Inflammatory macrophage treated with lipopolysaccharide for 4 hours (primary cell): ENCODE results near the gene SLC39A3.

ENCODE experiments used
- DNase-seq: peaks from one replicate; pipeline ENCODE4 v3.0.0-alpha.2; 2020

SLC39A3 gene

GRCh38 chr19:2768365-2769132 lies 28.7 kb upstream of the SLC39A3 start:
- DNase-seq, result no peak

GRCh38 chr19:2767688-2768087 lies 27.9 kb upstream of the SLC39A3 start:
- no peak for DNase-seq

GRCh38 chr19:2766594-2767372 lies 27.0 kb upstream of the SLC39A3 start:
- no peak for DNase-seq

- DNase-seq, result no peak
These were observed 25.6 kb upstream of the SLC39A3 start for GRCh38 chr19:2765376-2765775.

GRCh38 chr19:2764945-2765344 lies 25.1 kb upstream of the SLC39A3 start:
- no peak for DNase-seq

- DNase-seq, result no peak
These were observed 23.9 kb upstream of the SLC39A3 start for GRCh38 chr19:2763687-2764086.

GRCh38 chr19:2762783-2763496 lies 23.1 kb upstream of the SLC39A3 start:
- DNase-seq, result no peak

GRCh38 chr19:2761876-2762782 lies 22.3 kb upstream of the SLC39A3 start:
- no peak for DNase-seq

GRCh38 chr19:2761309-2761677 lies 21.5 kb upstream of the SLC39A3 start:
- no peak for DNase-seq

- no peak for DNase-seq
These were observed 20.1 kb upstream of the SLC39A3 start for GRCh38 chr19:2759965-2760364.

GRCh38 chr19:2759362-2759761 lies 19.5 kb upstream of the SLC39A3 start:
- DNase-seq, result no peak

- no peak for DNase-seq
These were observed 18.9 kb upstream of the SLC39A3 start for GRCh38 chr19:2758601-2759313.

- DNase-seq, result no peak
These were observed 17.4 kb upstream of the SLC39A3 start for GRCh38 chr19:2756921-2757881.

- DNase-seq, result no peak
These were observed 16.7 kb upstream of the SLC39A3 start for GRCh38 chr19:2756477-2756876.

- DNase-seq, result no peak
These were observed 16.0 kb upstream of the SLC39A3 start for GRCh38 chr19:2755811-2756210.

- no peak for DNase-seq
These were observed 15.6 kb upstream of the SLC39A3 start for GRCh38 chr19:2755448-2755705.

- DNase-seq, result no peak
These were observed 15.0 kb upstream of the SLC39A3 start for GRCh38 chr19:2754659-2755447.

GRCh38 chr19:2751438-2751830 lies 11.6 kb upstream of the SLC39A3 start:
- no peak for DNase-seq

GRCh38 chr19:2750808-2751437 lies 11.1 kb upstream of the SLC39A3 start:
- DNase-seq, result peak; percentile 44

- DNase-seq, result no peak
These were observed 7.5 kb upstream of the SLC39A3 start for GRCh38 chr19:2747349-2747748.
